B cell (primary cell): ENCODE results near the gene FAM151A. TPM values are rescaled to one million over a fixed set of nuclear protein-coding genes. Genes with fewer than 3 reads are reported as not detected.

ENCODE experiments used
- ATAC-seq: fragments of 200-7000 bp; cut with Tn5 transposase; one replicate; pipeline ENCODE4 v1.10.0; 2021; ENCODE audit warnings: low read depth, mild to moderate bottlenecking, moderate number of reproducible peaks, moderate library complexity
- CTCF ChIA-PET: fragments of 350-600 bp; sonication (Branson Sonifier 250); formaldehyde crosslinking; loops from one replicate; lab custom pipeline; 2021; ENCODE audit warnings: antibody characterized with exemption, inconsistent platforms; lab: Charles Lee
- POLR2A ChIA-PET: fragments of 350-600 bp; sonication (Branson Sonifier 250); formaldehyde crosslinking; loops from one replicate; lab custom pipeline; 2021; ENCODE audit warnings: antibody characterized with exemption; lab: Charles Lee
- DNase-seq: peaks from one replicate; pipeline ENCODE4 v3.0.0; 2013
- H2AFZ ChIP-seq: 2 replicates; pipeline ENCODE4 v1.6.1; 2012; ENCODE audit warnings: mild to moderate bottlenecking, low read depth, low read length; ENCODE audit not compliant: insufficient read depth, poor library complexity, severe bottlenecking
- H3K27ac ChIP-seq, 2 donors: 1 replicate in 1 of 2; 2 replicates in 1 of 2; pipeline ENCODE4 v1.5.1; 2012 to 2013; ENCODE audit warnings: low read length in 2 of 2, mild to moderate bottlenecking in 2 of 2, moderate library complexity in 1 of 2
- H3K27me3 ChIP-seq, 4 experiments: fragments of 200-600 bp in 1 of 4; sonication (generic) in 1 of 4; replicated peaks in 1 of 4; 1 replicate in 2 of 4; 2 replicates in 2 of 4; pipeline versions ENCODE4 v1.6.1 to v1.7.0; 2013 to 2016; ENCODE audit warnings: low read length in 3 of 4, mild to moderate bottlenecking in 2 of 4, mixed read lengths in 1 of 4, moderate library complexity in 1 of 4; ENCODE audit not compliant: insufficient read depth in 4 of 4, control insufficient read depth in 3 of 4; ENCODE audit errors: control extremely low read depth in 1 of 4
- H3K36me3 ChIP-seq, 2 experiments: replicated peaks in 1 of 2; 1 replicate in 1 of 2; 2 replicates in 1 of 2; pipeline versions ENCODE4 v1.6.1 to v1.7.1; 2013; ENCODE audit warnings: low read length in 1 of 2; ENCODE audit not compliant: insufficient read depth in 2 of 2, control insufficient read depth in 1 of 2; ENCODE audit errors: control extremely low read depth in 1 of 2, extremely low read depth in 1 of 2
- H3K4me1 ChIP-seq, 2 donors: fragments of 200-600 bp in 1 of 2; sonication (generic) in 1 of 2; 1 replicate in 1 of 2; 2 replicates in 1 of 2; pipeline versions ENCODE4 v1.5.1 to v1.6.1; 2013 to 2017; ENCODE audit warnings: low read length in 2 of 2; ENCODE audit not compliant: control insufficient read depth in 2 of 2, insufficient read depth in 2 of 2
- H3K4me2 ChIP-seq: replicated peaks from 2 replicates; pipeline ENCODE3; 2012; ENCODE audit warnings: mild to moderate bottlenecking, low read depth, low read length; ENCODE audit not compliant: poor library complexity, severe bottlenecking
- H3K4me3 ChIP-seq, 5 experiments: fragments of 200-600 bp in 1 of 5; sonication (generic) in 1 of 5; 1 replicate in 3 of 5; 2 replicates in 2 of 5; pipeline versions ENCODE4 v1.5.1 to v1.7.0; 2011 to 2016; ENCODE audit warnings: low read length in 4 of 5, mild to moderate bottlenecking in 4 of 5, low read depth in 2 of 5, control low read depth in 1 of 5, moderate library complexity in 1 of 5; ENCODE audit not compliant: insufficient read depth in 1 of 5; ENCODE audit errors: control extremely low read depth in 1 of 5, extremely low read depth in 1 of 5
- H3K79me2 ChIP-seq: fragments of 200-600 bp; sonication (generic); one replicate; pipeline ENCODE4 v1.6.0; 2016; ENCODE audit warnings: low read length; ENCODE audit not compliant: control insufficient read depth, insufficient read depth
- H3K9ac ChIP-seq: fragments of 200-600 bp; sonication (generic); 2 replicates; pipeline ENCODE4 v1.6.1; 2017; ENCODE audit warnings: mild to moderate bottlenecking, low read length, moderate library complexity
- H3K9me3 ChIP-seq, 3 donors: one replicate each; pipeline versions ENCODE4 v1.6.1 to v1.7.1; 2013; ENCODE audit warnings: low read length in 2 of 3; ENCODE audit not compliant: control insufficient read depth in 2 of 3, insufficient read depth in 1 of 3; ENCODE audit errors: control extremely low read depth in 1 of 3
- H4K20me1 ChIP-seq: 2 replicates; pipeline ENCODE4 v1.6.0; 2012; ENCODE audit warnings: mild to moderate bottlenecking, low read length; ENCODE audit not compliant: insufficient read depth, control insufficient read depth, poor library complexity, severe bottlenecking
- H3K27ac Mint-ChIP-seq: one replicate; pipeline ENCODE4 v1.8.0; 2021; ENCODE audit warnings: mixed read lengths
- H3K27me3 Mint-ChIP-seq: one replicate; pipeline ENCODE4 v1.8.0; 2021; ENCODE audit warnings: mixed read lengths
- H3K4me1 Mint-ChIP-seq: one replicate; pipeline ENCODE4 v1.8.0; 2021; ENCODE audit warnings: mixed read lengths
- H3K4me3 Mint-ChIP-seq: one replicate; pipeline ENCODE4 v1.8.0; 2021; ENCODE audit warnings: mixed read lengths
- H3K9me3 Mint-ChIP-seq: one replicate; pipeline ENCODE4 v1.8.0; 2022; ENCODE audit warnings: mixed read lengths; ENCODE audit not compliant: insufficient read depth
- CTCF ChIP-seq: fragments of 200-600 bp; IDR thresholded peaks from one replicate; pipeline ENCODE4 v1.8.0; 2022; ENCODE audit warnings: antibody characterized with exemption, mild to moderate bottlenecking
- EZH2 ChIP-seq: IDR thresholded peaks from 2 replicates; pipeline ENCODE4 v1.6.1; 2012; ENCODE audit warnings: borderline replicate concordance, low read depth, mild to moderate bottlenecking, moderate library complexity, low read length; ENCODE audit not compliant: insufficient read depth, poor library complexity, severe bottlenecking
- WGBS: methylation state at CpG from one replicate; pipeline ENCODE4 v1.1.5; 2013; ENCODE audit warnings: missing lambda C conversion rate; ENCODE audit not compliant: insufficient coverage; 5-methylcytosine and 5-hydroxymethylcytosine counted together
- intact Hi-C: fragments of 100-400 bp; cut with micrococcal nuclease; formaldehyde crosslinking; loops from one replicate; pipeline ENCODE4 v1.10.0; 2022
- polyA plus RNA-seq: library from polyadenylated mRNA; depleted of rRNA; stranded (reverse); fragments of >200 nt; gene quantifications from 2 replicates; pipeline ENCODE4 v1.2.3, GENCODE V29; 2012
- total RNA-seq, 2 donors: library from RNA; stranded (reverse); fragments of 120-200 nt in 1 of 2; gene quantifications; 1 replicate in 1 of 2; 2 replicates in 1 of 2; pipeline versions ENCODE4 v1.2.3 to v1.2.4, GENCODE V29; 2013 to 2022

Gene FAM151A
- total and polyA plus RNA-seq, 2 donors (not counting 1 experiment from before 2014, with no cell fraction given) = not detected

GRCh38 chr1:54583871-54584270, 39.5 kb downstream of the FAM151A start:
- H3K27ac ChIP-seq = no peak overlapping the region
- ATAC-seq (no peak), DNase-seq (no peak)
- H3K27me3 ChIP-seq = no peaks in the 10 kb centered on the region
- CTCF ChIA-PET = interaction anchor here (1.0 kb wide), 1 partner anchor 10 kb away, joined by 3 read pairs; no protein-coding TSS in a partner anchor
- no peak overlapping the region for H2AFZ ChIP-seq
- H3K4me1 Mint-ChIP-seq = peaks cover 5% of the 10 kb centered on the region
- POLR2A ChIA-PET = no interaction called here
- no peaks in the 10 kb centered on the region for H3K79me2 ChIP-seq
- H3K9ac ChIP-seq = no peak overlapping the region
- 100% methylated on average over 1 of the region's 2 CpGs for WGBS
- H3K4me2 ChIP-seq = no peak overlapping the region
- no peak overlapping the region for H3K27ac Mint-ChIP-seq
- TF ChIP-seq EZH2 (no peak), CTCF (no peak)
- no peaks in the 10 kb centered on the region for H3K27me3 Mint-ChIP-seq
- intact Hi-C loops = no loop called here
- no peaks in the 10 kb centered on the region for H3K4me1 ChIP-seq
- no peaks in the 10 kb centered on the region for H3K9me3 Mint-ChIP-seq
- no peaks in the 10 kb centered on the region for H3K9me3 ChIP-seq
- H3K4me3 Mint-ChIP-seq = no peak overlapping the region
- no peaks in the 10 kb centered on the region for H4K20me1 ChIP-seq
- no peaks in the 10 kb centered on the region for H3K36me3 ChIP-seq
- H3K4me3 ChIP-seq = no peak overlapping the region

- H3K4me1 Mint-ChIP-seq = peaks cover under 1% of the 10 kb centered on the region
- POLR2A ChIA-PET = no interaction called here
- no peak overlapping the region for H3K4me2 ChIP-seq
- no peak overlapping the region for H2AFZ ChIP-seq
- no peaks in the 10 kb centered on the region for H3K27me3 Mint-ChIP-seq
- no peaks in the 10 kb centered on the region for H4K20me1 ChIP-seq
- H3K9me3 ChIP-seq = no peaks in the 10 kb centered on the region
- H3K27me3 ChIP-seq = no peaks in the 10 kb centered on the region
- DNase-seq = no peak
- no peak overlapping the region for H3K4me3 ChIP-seq
- H3K27ac ChIP-seq = no peak overlapping the region
- CTCF ChIA-PET = interaction anchor here (1.0 kb wide), 1 partner anchor 9 kb away, joined by 3 read pairs; no protein-coding TSS in a partner anchor
- no peaks in the 10 kb centered on the region for H3K36me3 ChIP-seq
- H3K4me3 Mint-ChIP-seq = no peak overlapping the region
- ATAC-seq = no peak
- no peaks in the 10 kb centered on the region for H3K4me1 ChIP-seq
- no peaks in the 10 kb centered on the region for H3K79me2 ChIP-seq
- WGBS = 71% methylated on average over 1 of the region's 3 CpGs
- no peak for TF ChIP-seq CTCF
- TF ChIP-seq EZH2 = no peak
- intact Hi-C loops = no loop called here
- no peaks in the 10 kb centered on the region for H3K9me3 Mint-ChIP-seq
- H3K9ac ChIP-seq = no peak overlapping the region
- no peak overlapping the region for H3K27ac Mint-ChIP-seq
Observed at GRCh38 chr1:54583307-54583686, 40.0 kb downstream of the FAM151A start.
